GM20431 (cell line): ENCODE measurements around the gene PSMD12.
"Not testable (repeated sequence)": the region's sequence is repeated elsewhere in the genome, so short reads cannot be mapped to it uniquely, and the experiment has no call there.

ENCODE experiments used
- in situ Hi-C: fragments of 300-500 bp; cut with MseI, MboI; formaldehyde crosslinking; loops from one replicate; pipeline ENCODE4 v1.15.0; 2020; ENCODE audit warnings: low sequenced_read_pairs; ENCODE audit not compliant: unreplicated experiment

The PSMD12 gene

DNA sequence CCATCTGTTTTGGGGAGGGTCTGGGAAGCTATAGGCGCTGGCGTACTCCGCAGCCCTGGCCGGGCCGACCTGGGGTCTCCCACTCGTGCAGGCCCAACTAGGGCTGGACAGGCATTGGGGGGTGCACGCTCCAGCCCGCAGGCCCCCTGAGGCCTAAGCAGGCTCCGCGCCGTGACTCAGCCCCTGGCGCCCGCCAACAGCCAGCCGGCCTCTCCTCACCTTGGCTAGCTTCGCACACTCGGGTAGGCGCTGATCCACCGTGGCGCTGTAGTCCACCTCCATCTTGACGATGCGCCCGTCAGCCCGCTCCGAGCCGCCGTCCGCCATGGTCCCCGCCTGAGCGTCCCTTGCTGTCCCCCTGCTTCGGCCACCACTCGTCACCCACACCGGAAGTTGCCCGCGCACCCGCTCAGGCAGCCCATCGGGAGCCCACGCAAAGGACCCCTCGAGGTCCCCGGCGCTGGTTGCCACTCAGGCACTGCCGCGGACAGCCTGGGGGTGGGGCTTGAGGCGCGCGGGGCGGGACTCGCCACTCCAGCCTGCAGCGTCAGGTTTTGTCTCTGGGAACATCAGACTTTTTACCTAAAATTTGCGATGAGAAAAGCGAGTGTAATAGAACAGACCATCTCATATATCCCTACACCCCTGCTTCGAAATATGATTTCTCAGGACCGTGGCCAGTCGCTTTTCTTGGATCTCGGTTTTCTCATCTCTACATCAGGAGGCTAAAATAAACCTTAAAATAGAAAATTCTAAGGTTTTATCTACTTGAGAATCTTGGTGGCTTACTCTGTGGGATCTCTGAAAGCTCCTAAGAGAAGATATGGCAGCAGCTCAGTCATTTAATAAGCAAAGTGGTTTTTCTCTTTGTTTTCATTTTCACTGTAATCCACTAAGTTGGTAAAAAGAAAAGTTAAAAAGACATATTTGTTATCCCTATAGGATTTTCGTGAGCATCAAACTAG lies at the start of gene PSMD12:
PSMD12 (minus strand) TSS at position 385 of the 965 bp plus-strand sequence; CDS start at position 327, 58 bp downstream.
- in situ Hi-C loops = no loop called here

DNA sequence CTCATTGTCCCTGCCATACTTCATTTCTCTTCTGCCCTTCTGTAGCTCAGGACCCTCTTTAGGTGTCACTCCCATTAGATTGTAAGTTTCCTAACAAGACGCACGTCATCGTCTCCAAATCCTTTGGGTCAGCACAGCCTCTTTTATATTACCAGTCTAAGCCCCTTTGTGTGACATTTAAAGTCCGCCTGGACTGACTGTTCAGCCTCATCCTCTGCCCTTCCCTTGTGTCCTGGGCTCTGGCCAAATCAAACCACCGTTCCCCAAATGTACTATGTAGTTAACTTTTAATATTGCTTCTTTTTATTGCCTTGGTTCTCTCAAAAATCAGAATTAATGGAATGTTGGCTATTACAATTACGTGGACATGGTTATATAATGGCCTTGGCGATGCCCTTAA lies 48.9 kb upstream of the PSMD12 start:
- in situ Hi-C loops = no loop called here

DNA sequence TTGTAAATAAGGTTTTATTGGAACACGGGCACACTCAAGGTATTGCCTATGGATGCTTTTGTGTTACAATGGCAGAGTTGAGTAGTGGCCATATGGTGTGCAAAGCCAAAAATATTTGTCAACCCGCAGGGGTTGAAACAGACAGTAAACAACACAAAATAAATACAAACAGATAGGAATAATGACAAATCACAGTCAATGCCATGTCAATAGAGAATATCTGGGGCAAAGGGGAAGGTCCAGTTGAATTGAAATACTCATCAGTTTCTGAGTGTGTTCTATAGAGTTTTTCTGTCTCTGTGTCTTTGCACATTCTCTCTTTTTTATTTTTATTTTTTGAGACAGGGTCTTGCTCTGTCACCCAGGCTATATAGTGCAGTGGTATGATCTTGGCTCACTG lies 48.2 kb upstream of the PSMD12 start:
- in situ Hi-C loops = no loop called here

DNA sequence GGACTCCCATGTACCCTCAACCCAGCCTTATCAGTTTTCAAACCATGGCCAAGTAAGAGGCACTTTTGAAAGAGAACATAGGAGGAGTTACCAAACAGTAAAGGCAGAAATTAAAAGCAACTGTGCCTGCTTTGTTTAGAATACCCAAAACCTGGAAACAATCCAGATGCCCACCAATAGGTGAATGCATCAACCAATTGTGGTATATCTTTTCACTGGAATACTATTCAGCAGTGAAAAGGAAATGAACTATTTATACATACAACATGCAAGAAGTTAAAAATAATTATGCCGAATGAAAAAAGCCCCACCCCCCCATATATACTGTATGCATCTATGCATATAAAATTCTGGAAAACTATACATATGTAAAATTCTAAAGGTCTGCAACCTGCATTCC lies 47.8 kb upstream of the PSMD12 start:
- in situ Hi-C loops = no loop called here

DNA sequence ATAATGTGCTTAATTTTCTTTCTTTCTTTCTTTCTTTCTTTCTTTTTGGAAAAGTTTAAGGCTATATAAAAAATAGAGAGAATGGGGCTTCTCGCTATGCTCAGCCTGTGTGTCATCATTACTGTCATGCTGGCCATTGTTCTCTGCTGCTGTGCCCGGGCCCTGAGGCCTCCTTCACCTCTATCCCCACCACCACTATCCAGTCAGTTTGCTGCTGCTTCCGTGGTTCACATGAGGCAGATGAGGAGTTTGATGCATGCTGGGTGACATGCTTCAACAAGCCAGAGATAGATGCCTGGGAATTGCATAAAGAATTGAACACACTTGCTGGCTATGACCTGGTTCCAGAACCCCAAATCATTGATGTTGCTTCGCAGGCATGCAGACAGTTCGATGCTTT lies 47.0 kb upstream of the PSMD12 start:
- in situ Hi-C loops = no loop called here

DNA sequence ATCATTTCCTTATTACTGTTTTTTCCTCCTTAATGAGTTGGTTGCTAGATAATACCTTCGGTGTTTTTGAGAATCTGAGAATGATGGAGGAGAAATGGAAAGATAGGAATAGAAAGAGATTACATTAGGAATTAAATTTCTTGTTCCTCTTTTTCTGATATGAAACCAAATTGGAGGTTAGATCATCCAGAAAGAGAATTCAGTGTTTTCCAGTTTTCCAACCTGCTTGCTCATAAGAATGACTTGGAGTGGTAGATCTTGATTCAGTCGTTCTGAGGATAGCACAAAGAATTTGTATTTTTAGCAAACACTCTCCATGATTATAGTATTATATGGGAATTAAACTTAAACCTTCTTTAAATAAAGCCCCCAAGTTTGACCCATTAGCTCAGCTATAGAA lies 46.6 kb upstream of the PSMD12 start:
- in situ Hi-C loops = no loop called here

DNA sequence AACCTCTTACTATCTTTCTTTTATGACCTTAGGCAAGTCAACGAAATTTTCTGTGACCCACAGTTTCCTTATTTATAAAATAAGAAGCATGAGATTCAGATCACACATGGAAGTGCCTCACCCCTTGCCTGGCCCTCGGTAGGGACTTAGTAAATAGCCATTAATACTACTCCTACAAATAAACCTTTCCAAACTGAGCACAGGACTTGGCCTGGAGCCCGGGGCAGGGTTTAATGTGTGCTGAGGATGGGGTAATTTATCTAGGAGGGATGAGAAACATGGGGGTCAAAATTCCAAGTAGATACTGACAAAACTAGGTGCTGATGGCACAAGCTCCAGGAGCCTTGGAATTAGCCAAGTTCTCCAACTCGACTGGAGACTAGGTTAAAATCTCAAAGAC lies 45.7 kb upstream of the PSMD12 start:
- in situ Hi-C loops = no loop called here

DNA sequence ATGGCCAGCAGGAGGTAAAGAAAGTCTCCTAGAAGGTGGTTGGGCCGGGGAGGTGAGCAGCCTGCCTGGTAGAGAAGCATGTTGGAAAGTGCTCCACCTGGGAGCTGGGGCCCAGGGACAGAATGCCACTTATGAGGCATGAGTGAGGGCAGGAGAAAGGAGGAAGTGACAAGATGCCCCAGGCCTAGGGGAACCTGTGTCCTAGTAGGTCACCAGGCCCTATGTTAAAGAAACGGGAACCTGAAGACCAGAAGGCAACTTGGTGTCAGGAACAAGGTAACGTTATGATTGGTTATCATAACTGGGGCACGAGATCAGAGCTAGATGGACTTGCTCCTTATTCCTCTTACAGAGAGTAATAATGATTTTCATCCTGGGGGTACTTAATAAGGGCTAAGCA lies 45.0 kb upstream of the PSMD12 start:
- in situ Hi-C loops = no loop called here

DNA sequence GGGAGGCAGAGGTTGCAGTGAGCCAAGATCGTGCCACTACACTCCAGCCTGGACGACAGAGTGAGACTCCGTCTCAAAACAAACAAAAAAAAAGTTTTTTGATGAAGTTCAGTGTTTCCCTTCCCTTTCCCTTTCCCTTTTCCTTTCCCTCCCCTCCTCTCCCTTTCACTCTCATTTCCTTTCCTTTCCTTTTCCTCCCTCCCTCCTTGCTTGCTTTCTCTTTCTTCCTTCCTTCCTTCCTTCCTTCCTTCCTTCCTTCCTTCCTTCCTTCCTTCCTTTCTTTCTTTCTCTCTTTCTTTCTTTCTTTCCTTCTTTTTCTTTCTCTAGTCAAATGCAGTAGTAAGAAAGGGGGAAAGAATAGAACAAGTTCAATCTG lies 42.1 kb upstream of the PSMD12 start:
- in situ Hi-C loops = not testable (repeated sequence)

DNA sequence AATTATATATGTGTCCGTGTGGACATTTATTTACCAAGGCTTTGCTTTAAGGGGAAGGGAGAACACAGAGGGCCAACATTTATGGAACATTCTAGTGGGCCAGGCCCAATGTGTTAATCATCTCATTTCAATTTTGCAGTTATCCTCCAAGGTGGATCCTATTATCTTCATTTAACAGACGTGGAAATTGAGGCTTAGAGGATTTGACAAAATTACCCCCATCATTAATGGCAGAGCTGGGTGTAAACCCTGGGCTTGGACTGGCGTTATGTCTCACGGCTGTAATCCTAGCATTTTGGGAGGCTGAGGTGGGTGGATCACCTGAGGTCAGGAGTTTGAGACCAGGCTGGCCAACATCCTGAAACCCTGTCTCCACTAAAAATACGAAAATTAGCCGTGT lies 37.1 kb upstream of the PSMD12 start:
- in situ Hi-C loops = no loop called here

DNA sequence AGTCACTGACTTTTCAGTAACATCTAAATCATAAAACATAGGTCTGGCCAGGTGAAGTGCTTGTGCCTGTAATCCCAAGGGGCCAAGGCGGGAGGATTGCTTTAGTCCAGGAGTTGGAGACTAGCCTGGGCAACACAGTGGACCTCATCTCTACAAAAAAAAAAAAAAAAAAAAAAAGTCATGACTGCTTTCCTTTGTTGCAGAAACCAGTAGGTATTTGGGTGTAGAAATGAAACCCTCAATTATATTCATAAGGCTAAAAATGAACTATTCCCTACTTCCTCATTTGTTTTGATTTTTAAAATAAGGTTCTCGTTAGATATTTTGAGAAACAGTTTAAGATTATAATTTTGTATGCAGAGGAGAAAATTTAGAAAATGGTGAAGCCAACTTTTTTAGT lies 36.7 kb upstream of the PSMD12 start:
- in situ Hi-C loops = no loop called here

DNA sequence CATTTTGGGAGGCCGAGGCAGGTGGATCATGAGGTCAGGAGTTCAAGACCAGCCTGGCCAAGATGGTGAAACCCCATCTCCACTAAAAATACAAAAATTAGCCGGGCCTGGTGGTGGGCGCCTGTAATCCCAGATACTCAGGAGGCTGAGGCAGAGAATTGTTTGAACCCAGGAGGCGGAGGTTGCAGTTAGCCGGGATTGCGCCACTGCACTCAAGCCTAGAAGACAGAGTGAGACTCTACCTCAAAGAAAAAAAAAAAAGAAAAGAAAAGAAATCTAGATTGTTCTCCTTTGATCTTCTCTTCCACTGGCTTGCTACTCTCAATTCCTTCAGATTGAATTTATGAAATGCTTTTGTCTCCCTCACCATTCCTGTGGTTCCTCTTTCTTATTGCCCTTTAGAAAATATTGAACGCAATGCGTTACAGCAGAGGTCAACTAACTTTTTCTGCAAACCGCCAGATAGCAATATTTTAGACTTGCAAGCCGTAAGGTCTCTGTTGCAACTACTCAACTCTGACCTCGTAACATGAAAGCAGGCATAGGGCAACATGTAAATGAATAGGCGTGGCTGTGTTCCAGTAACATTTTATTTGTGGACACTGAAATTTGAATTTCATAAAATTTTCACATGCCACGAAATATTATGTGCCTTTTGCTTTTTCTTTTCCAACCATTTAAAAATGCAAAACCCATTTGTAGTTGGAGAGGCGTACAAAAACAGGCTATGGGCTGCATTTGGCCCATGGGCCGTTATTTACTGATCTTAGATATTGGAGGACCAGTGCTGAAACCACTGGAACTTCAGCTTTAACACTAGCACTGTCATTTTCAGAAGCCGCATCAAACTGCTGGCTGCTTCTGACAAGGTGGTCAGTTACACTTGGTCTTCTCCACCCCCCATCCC lies 35.5 kb upstream of the PSMD12 start:
- in situ Hi-C loops = no loop called here

DNA sequence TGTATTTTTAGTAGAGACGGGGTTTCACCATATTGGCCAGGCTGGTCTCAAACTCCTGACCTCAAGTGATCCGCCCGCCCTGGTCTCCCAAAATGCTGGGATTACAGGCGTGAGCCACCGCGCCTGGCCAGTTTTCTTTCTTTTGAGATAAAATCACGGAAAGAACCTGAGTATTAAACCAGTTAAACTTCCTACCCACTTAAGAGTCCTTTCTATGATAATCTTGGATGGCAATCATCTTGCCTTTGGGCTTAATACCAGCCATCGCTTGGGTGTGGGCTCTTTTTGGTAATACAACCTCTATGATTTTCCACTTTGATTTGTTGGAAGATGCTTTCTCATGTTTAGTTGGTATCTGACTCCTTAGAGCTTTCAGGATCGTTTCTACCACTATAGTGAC lies 34.7 kb upstream of the PSMD12 start:
- in situ Hi-C loops = no loop called here

DNA sequence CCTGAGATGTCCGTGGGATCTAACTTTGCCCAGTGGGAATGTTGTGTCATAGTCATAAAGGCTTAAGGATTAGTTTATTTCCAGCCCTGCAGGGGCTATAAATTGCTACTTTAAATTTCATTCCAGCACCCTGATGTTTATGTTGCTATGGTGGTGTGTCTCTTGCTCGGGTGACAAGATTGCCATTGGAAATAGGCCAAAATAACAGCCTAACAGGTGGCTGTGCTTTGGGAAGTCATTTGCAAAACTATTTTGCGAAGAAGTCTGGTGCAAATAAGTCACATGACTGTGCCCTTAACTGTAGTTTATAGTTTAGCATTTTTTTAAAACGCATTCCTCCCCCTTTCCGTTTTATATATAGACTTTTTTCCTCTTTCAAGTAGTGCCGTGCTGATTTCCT lies 33.8 kb upstream of the PSMD12 start:
- in situ Hi-C loops = no loop called here

DNA sequence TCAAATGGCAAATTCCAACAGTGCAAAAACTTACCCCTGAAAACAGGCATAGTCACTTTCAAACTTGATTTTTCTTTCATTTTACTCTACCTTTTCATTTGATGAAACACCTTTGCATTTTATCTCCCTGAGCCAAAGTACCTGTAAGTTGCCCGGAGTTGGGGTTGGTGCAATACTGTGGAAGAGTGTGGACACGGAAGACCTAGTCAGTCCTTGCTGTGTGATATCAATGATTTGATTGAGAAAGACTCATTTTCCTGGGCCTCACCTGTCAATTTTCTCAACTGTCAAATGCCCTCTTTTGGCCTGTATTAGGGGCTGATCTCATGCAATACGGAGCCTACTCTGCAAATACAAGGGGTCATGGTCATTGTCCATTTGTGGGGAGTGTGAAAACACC lies 33.3 kb upstream of the PSMD12 start:
- in situ Hi-C loops = loop anchor here (25.0 kb wide), 1 partner anchor 213 kb away; no protein-coding TSS in a partner anchor

DNA sequence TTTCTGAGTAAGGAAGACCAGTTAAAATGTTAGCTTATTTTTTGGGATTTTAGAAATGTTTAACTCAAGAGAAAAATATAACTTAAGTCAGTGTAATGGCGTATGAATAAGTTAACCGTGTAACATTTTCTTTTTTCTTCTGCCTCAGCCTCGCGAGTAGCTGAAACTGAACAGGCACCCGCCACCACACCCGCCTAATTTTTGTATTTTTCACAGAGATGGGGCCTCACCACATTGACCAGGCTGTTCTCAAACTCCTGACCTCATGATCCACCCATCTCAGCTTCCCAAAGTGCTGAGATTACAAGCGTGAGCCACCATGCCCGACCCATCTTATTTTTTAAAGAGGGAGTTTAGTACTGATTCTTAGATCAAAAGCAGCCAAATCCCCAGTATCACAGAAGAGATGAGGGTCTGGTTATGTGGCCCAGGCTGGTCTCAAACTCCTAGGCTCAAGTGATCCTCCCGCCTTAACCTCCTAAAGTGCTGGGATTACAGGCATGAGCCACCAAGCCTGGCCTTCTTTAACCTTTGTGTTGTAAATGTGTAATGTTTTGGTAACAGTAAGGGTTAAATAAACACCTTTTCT lies 27.5 kb upstream of the PSMD12 start:
- in situ Hi-C loops = loop anchor here (25.0 kb wide), 1 partner anchor 218 kb away; no protein-coding TSS in a partner anchor

DNA sequence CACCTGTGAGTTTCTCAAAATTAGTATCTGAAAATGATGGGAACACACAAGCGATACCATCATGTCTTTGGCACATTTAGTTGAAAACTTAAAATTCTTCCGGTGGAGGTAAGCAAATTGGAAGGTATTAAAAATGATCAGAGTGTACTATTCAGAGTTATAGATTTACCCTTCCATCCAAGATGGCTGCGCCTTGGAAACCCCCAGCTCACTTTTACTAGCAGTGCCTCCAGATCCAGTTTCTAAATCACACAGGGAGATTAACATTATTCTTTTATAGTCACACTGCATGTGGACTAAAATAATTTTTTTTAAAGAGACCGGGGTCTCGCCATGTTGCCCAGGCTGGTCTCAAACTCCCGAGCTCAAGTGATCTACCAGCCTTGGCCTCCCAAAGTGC lies 25.7 kb upstream of the PSMD12 start:
- in situ Hi-C loops = loop anchor here (25.0 kb wide), 1 partner anchor 220 kb away; no protein-coding TSS in a partner anchor

DNA sequence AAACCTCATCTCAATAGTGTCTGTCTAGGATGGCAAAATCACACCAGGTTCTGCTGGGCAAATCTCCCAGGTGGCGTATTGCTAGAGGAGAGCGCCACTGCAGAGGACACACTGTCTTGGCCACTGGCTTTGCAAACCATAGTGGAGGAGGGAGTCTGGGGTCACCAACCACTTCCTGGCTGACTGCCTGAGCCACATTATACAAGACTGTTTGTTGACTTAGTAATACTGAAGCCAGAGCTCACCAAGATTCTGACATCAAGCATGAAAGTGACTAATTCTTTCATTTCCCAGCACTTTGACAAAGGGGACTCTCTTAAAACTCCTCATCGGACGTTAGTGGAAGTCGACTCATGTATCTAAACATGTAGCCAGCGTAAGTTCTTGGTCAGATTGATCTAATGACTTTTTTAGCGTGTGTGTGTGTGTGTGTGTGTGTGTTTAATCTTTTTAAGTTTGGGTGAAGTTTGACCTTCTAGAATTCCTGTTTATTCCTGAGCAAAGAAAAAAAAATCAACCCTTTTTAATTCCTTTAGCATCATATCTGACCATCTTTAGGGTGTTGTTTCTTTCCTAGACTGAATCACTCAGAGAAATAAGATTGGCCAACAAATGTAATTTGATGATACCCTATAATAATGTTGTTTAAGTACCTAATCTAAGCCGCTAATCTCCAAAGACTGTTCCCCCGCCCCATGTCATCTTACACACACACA lies 24.4 kb upstream of the PSMD12 start:
- in situ Hi-C loops = loop anchor here (25.0 kb wide), 1 partner anchor 221 kb away; no protein-coding TSS in a partner anchor

DNA sequence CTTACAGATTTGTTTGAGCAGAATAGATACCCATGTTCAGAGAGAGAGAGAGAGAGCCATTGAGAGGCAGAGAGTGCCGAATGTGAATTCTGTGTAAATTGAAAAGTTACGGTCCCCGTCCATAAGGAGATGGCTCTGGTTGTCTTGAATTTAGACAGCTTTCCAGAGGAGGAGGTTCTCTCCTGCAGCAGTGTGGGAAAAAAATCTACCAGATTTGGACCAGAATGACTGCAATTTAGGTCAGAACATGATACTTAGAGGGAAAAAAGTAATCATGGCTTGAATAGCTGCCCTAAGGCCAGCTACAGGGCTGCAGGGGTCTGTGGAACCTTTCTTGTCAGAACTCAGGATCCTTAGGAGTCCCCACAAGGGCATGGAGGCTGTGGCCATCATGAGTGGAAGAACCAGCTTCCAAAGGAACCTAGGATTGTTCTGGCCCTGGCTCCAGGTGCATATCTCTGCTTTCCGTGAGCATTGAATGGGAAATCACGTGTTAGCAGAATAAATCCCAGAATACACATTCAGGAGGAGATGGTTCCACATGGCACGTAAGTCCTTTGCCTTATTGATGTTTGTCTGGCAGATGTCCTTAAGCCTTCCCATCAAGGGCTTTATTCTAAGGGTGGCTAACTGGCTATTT lies 23.7 kb upstream of the PSMD12 start:
- in situ Hi-C loops = loop anchor here (25.0 kb wide), 1 partner anchor 222 kb away; no protein-coding TSS in a partner anchor
